HepG2 (cell line): ENCODE data around the gene TNXB. TPM values are rescaled to one million over a fixed set of nuclear protein-coding genes. Genes with fewer than 3 reads are reported as not detected.

ENCODE experiments used
- ATAC-seq: fragments of 200-7000 bp; cut with Tn5 transposase; 3 replicates; pipeline ENCODE4 v1.9.1; 2020; ENCODE audit warnings: mild to moderate bottlenecking, moderate library complexity
- BruUV-seq: library from RNA; stranded (reverse); fragments of 400-500 nt; replicated peaks from 2 replicates; lab custom pipeline; 2021; lab: Mats Ljungman, UMichigan
- CTCF ChIA-PET: fragments of 300-600 bp; formaldehyde crosslinking; extraction: SDS; loops from one replicate; lab custom pipeline; 2021; ENCODE audit warnings: low total read pairs, inconsistent platforms, low intra/inter-chr PET ratio; lab: Yijun Ruan, JAX
- POLR2A ChIA-PET: fragments of 350-600 bp; sonication (Branson Sonifier 250); formaldehyde crosslinking; loops from one replicate; lab custom pipeline; 2020; ENCODE audit warnings: antibody characterized with exemption, inconsistent platforms; lab: Yijun Ruan, JAX
- DNase-seq: peaks from one replicate; pipeline ENCODE4 v3.0.0-alpha.2; 2015; ENCODE audit warnings: low spot score
- FAIRE-seq: peaks from 3 replicates; lab custom pipeline; 2011; peaks lifted over from hg19 to GRCh38; lab: Jason Lieb, UNC
- H2AFZ ChIP-seq: one replicate; pipeline ENCODE4 v1.6.1; 2011; ENCODE audit warnings: low read length, inconsistent platforms
- H3K27ac ChIP-seq: fragments of 300-600 bp; 3 replicates; pipeline ENCODE4 v1.8.0; 2011; ENCODE audit warnings: mixed run types, mild to moderate bottlenecking, mixed read lengths, low read length, inconsistent platforms; ENCODE audit not compliant: insufficient read depth; ENCODE audit errors: extremely low read length
- H3K27me3 ChIP-seq, 2 experiments: fragments of 200-600 bp in 1 of 2; 2 replicates in 1 of 2; 3 replicates in 1 of 2; pipeline versions ENCODE4 v1.6.0 to v1.8.0; 2011; ENCODE audit warnings: low read length in 2 of 2, mild to moderate bottlenecking in 2 of 2, moderate library complexity in 2 of 2, inconsistent platforms in 1 of 2; ENCODE audit not compliant: insufficient read depth in 2 of 2, control insufficient read depth in 1 of 2
- H3K36me3 ChIP-seq, 2 experiments: fragments of 200-600 bp in 1 of 2; replicated peaks in 1 of 2; 2 replicates in 1 of 2; 3 replicates in 1 of 2; pipeline versions ENCODE4 v1.5.1 to v1.8.0; 2011; ENCODE audit warnings: low read length in 2 of 2, inconsistent platforms in 1 of 2; ENCODE audit not compliant: insufficient read depth in 2 of 2, control insufficient read depth in 1 of 2
- H3K4me1 ChIP-seq: 2 replicates; pipeline ENCODE4 v1.5.1; 2012; ENCODE audit warnings: low read length, inconsistent platforms; ENCODE audit not compliant: insufficient read depth
- H3K4me2 ChIP-seq: 2 replicates; pipeline ENCODE4 v1.6.0; 2011; ENCODE audit warnings: low read depth, low read length, inconsistent platforms
- H3K4me3 ChIP-seq, 3 experiments: fragments of 200-600 bp in 1 of 3; sonication (generic), shearing (Covaris generic) in 1 of 3; replicated peaks in 1 of 3; 2 replicates each; pipeline ENCODE4 v1.5.1; 2011 to 2016; ENCODE audit warnings: low read length in 3 of 3, inconsistent platforms in 2 of 3, low read depth in 2 of 3, mild to moderate bottlenecking in 2 of 3, control low read depth in 1 of 3, mixed read lengths in 1 of 3; ENCODE audit not compliant: insufficient read depth in 1 of 3
- H3K79me2 ChIP-seq: one replicate; pipeline ENCODE4 v1.6.1; 2011; ENCODE audit warnings: low read length, inconsistent platforms; ENCODE audit not compliant: insufficient read depth
- H3K9ac ChIP-seq: 2 replicates; pipeline ENCODE4 v1.6.0; 2011; ENCODE audit warnings: mild to moderate bottlenecking, low read depth, low read length, inconsistent platforms; ENCODE audit not compliant: insufficient read depth
- H3K9me3 ChIP-seq: 2 replicates; pipeline ENCODE4 v1.5.1; 2012; ENCODE audit warnings: mild to moderate bottlenecking, low read length
- H4K20me1 ChIP-seq: 2 replicates; pipeline ENCODE4 v1.6.0; 2011; ENCODE audit warnings: inconsistent platforms, mild to moderate bottlenecking, low read length, moderate library complexity; ENCODE audit not compliant: insufficient read depth
- AHR ChIP-seq: IDR thresholded peaks from 2 replicates; pipeline ENCODE4 v1.6.1; 2018; ENCODE audit warnings: missing genetic modification reagents, missing compliant biosample characterization
- ATF1 ChIP-seq: IDR thresholded peaks from 2 replicates; pipeline ENCODE4 v1.6.1; 2016; ENCODE audit warnings: mild to moderate bottlenecking, control low read depth
- CENPT ChIP-seq: sonication (generic); formaldehyde crosslinking; IDR thresholded peaks from 2 replicates; pipeline ENCODE4 v1.8.0; 2022; ENCODE audit warnings: low read depth, mild to moderate bottlenecking, moderate library complexity, missing genetic modification reagents
- HOXA9 ChIP-seq: sonication (generic); formaldehyde crosslinking; IDR thresholded peaks from 2 replicates; pipeline ENCODE4 v1.8.1; 2022; ENCODE audit warnings: missing genetic modification reagents, mild to moderate bottlenecking, moderate library complexity, borderline replicate concordance
- KLF13 ChIP-seq: sonication (generic); formaldehyde crosslinking; IDR thresholded peaks from 2 replicates; pipeline ENCODE4 v1.4.0; 2020; ENCODE audit warnings: mild to moderate bottlenecking, missing genetic modification reagents
- MED13 ChIP-seq: sonication (generic); formaldehyde crosslinking; IDR thresholded peaks from 2 replicates; pipeline ENCODE4 v1.5.0; 2020; ENCODE audit warnings: missing genetic modification reagents
- NCOA1 ChIP-seq: sonication (generic); formaldehyde crosslinking; IDR thresholded peaks from 2 replicates; pipeline ENCODE4 v1.9.0; 2021; ENCODE audit warnings: missing genetic modification reagents
- NFKB2 ChIP-seq: sonication (generic); formaldehyde crosslinking; IDR thresholded peaks from 2 replicates; pipeline ENCODE4 v1.4.0; 2020; ENCODE audit warnings: missing genetic modification reagents, borderline replicate concordance
- NR1H2 ChIP-seq: sonication (generic); formaldehyde crosslinking; IDR thresholded peaks from 2 replicates; pipeline ENCODE4 v1.8.1; 2022; ENCODE audit warnings: low read depth, missing genetic modification reagents, borderline replicate concordance
- RCOR2 ChIP-seq: IDR thresholded peaks from 2 replicates; pipeline ENCODE4 v1.6.1; 2016; ENCODE audit warnings: missing biosample characterization, missing genetic modification reagents
- ZNF12 ChIP-seq: sonication (generic); formaldehyde crosslinking; IDR thresholded peaks from 2 replicates; pipeline ENCODE4 v1.5.0; 2020; ENCODE audit warnings: missing genetic modification reagents
- ZNF451 ChIP-seq: sonication (generic); formaldehyde crosslinking; IDR thresholded peaks from 2 replicates; pipeline ENCODE4 v1.5.0; 2020; ENCODE audit warnings: mild to moderate bottlenecking, missing genetic modification reagents
- ZNF615 ChIP-seq: sonication (generic); formaldehyde crosslinking; IDR thresholded peaks from 2 replicates; pipeline ENCODE4 v1.5.0; 2020; ENCODE audit warnings: mild to moderate bottlenecking, missing genetic modification reagents, borderline replicate concordance
- ZNF780A ChIP-seq: sonication (generic); formaldehyde crosslinking; IDR thresholded peaks from 2 replicates; pipeline ENCODE4 v1.8.0; 2022; ENCODE audit warnings: mild to moderate bottlenecking, missing genetic modification reagents, moderate library complexity
- ZNF850 ChIP-seq: sonication (generic); formaldehyde crosslinking; conservative IDR thresholded peaks from 2 replicates; pipeline ENCODE4 v1.9.0; 2021; ENCODE audit warnings: mild to moderate bottlenecking, missing genetic modification reagents
- WGBS: methylation state at CpG from one replicate; pipeline ENCODE4 v1.1.6; 2017; ENCODE audit warnings: low lambda C conversion rate; 5-methylcytosine and 5-hydroxymethylcytosine counted together
- in situ Hi-C: cut with HindIII; loops from 2 replicates; pipeline ENCODE4 v1.10.0; 2017; ENCODE audit warnings: low pct_unique_long_range_greater_than_20kb; ENCODE audit not compliant: extremely low pct_ligation_motif_present
- intact Hi-C: fragments of 100-400 bp; cut with micrococcal nuclease; formaldehyde crosslinking; loops from one replicate; pipeline ENCODE4 v1.10.0; 2022; ENCODE audit not compliant: unreplicated experiment
- polyA plus RNA-seq, 8 experiments: library from polyadenylated mRNA; depleted of rRNA in 3 of 8; stranded (reverse) in 7 of 8; unstranded in 1 of 8; fragments of >200 nt; fragmentation: Illumina TruSeq in 4 of 8; extraction: Trizol in 4 of 8; gene quantifications; 2 replicates each; pipeline versions ENCODE4 v1.2.1 to v1.2.3, GENCODE V29; 2011 to 2016; ENCODE audit warnings: low read depth in 4 of 8, missing spikeins in 1 of 8, mixed read lengths in 1 of 8; ENCODE audit not compliant: insufficient read depth in 1 of 8
- total RNA-seq, 5 experiments: library from RNA; depleted of rRNA; stranded (reverse); fragments of >200 nt; fragmentation: Illumina TruSeq; extraction: Trizol; gene quantifications; 2 replicates each; pipeline ENCODE4 v1.2.3, GENCODE V29; 2016; ENCODE audit warnings: low read depth in 1 of 5
- TF ChIP-seq, protein P1 (sequence below): sonication (generic); formaldehyde crosslinking; conservative IDR thresholded peaks from 2 replicates; pipeline ENCODE4 v1.4.0; 2020; ENCODE audit warnings: missing genetic modification reagents
- TF ChIP-seq, protein P2 (sequence below): sonication (generic); formaldehyde crosslinking; IDR thresholded peaks from 2 replicates; pipeline ENCODE4 v1.4.0; 2020; ENCODE audit warnings: missing genetic modification reagents

The TNXB gene
- total and polyA plus RNA-seq, 2 of the 13 experiments (the other 11 are each of a cell fraction or from before 2014, with no cell fraction given) = 1.6 to 2.7 TPM

DNA sequence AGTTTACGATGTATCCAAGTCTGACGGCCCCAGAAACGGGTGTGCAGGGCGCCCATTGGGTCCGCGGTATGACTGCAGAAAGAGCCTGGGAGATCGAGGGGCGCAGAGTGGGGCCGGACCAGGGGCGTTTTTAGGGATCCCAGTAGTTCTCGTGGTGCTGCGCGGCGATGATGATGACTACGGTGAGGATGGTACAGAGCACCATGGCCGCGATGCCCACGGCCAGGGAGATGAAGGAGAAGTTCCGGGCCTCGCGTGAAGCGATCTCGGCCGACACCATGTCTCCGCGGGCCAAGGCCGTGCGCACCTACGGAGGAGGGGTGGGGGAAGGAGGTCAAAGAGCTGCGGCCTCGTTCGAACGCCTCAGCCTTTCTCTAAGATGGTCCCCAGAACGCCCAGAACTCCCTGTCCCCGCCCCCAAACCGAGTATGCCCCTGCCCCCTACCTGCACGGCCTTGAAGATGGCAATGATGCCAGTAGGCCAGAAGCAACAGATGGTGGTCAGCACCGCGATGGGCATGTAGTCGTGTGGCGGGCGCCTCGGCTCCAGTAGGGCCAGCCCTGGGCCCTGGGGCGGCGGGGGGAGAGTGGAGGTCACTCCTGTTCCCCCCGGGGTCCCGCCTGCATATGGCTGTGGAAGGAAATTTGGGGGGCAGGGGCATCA is 40.1 kb upstream of the TNXB start:
- no peak for ATAC-seq

More for the DNA sequence above, 40.1 kb upstream of the TNXB start:
- Histone ChIP-seq H3K36me3 (no peaks in the 10 kb centered on the region), H3K27ac (no peak overlapping the region), H3K9ac (no peak overlapping the region), H3K4me2 (no peak overlapping the region), H3K79me2 (peaks cover under 1% of the 10 kb centered on the region), H3K4me3 (no peak overlapping the region), H3K4me1 (peaks cover 20% of the 10 kb centered on the region), H2AFZ (no peak overlapping the region), H3K27me3 (peaks cover 0 to 5% of the 10 kb centered on the region in 2 experiments; a peak in 2 of 5 replicates), H4K20me1 (no peaks in the 10 kb centered on the region), H3K9me3 (no peaks in the 10 kb centered on the region)
- WGBS = 83% methylated on average over 37 of the region's 47 CpGs
- ChIA-PET POLR2A (no interaction called here), CTCF (no interaction called here)
- intact Hi-C loops (no loop called here), in situ Hi-C loops (no loop called here)
- FAIRE-seq = no peak
- BruUV-seq = no TSS peak
- no peak for DNase-seq
- TF ChIP-seq ZNF451 (CRISPR knock-in tag) (no peak), NR1H2 (CRISPR knock-in tag) (no peak), RCOR2 (CRISPR knock-in tag) (no peak), ZNF615 (CRISPR knock-in tag) (no peak), ZNF850 (CRISPR knock-in tag) (no peak), ATF1 (CRISPR knock-in tag) (no peak), NCOA1 (CRISPR knock-in tag) (no peak), AHR (CRISPR knock-in tag) (no peak), NFKB2 (CRISPR knock-in tag) (no peak), KLF13 (CRISPR knock-in tag) (no peak), ZNF780A (CRISPR knock-in tag) (no peak), CENPT (no peak), HOXA9 (no peak), MED13 (CRISPR knock-in tag) (no peak), ZNF12 (no peak)
- TF ChIP-seq, protein P1, sequence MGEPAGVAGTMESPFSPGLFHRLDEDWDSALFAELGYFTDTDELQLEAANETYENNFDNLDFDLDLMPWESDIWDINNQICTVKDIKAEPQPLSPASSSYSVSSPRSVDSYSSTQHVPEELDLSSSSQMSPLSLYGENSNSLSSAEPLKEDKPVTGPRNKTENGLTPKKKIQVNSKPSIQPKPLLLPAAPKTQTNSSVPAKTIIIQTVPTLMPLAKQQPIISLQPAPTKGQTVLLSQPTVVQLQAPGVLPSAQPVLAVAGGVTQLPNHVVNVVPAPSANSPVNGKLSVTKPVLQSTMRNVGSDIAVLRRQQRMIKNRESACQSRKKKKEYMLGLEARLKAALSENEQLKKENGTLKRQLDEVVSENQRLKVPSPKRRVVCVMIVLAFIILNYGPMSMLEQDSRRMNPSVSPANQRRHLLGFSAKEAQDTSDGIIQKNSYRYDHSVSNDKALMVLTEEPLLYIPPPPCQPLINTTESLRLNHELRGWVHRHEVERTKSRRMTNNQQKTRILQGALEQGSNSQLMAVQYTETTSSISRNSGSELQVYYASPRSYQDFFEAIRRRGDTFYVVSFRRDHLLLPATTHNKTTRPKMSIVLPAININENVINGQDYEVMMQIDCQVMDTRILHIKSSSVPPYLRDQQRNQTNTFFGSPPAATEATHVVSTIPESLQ (CRISPR knock-in tag) = no peak
- TF ChIP-seq, protein P2, sequence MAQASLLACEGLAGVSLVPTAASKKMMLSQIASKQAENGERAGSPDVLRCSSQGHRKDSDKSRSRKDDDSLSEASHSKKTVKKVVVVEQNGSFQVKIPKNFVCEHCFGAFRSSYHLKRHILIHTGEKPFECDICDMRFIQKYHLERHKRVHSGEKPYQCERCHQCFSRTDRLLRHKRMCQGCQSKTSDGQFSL (CRISPR knock-in tag) = no peak
